IMR-90 (cell line): ENCODE data around the gene FRMPD4. TPM values are rescaled to one million over a fixed set of nuclear protein-coding genes. Genes with fewer than 3 reads are reported as not detected.

ENCODE experiments used
- ATAC-seq: fragments of 200-7000 bp; cut with Tn5 transposase; 2 replicates; pipeline ENCODE4 v1.9.1; 2020; ENCODE audit warnings: low read depth, mild to moderate bottlenecking, moderate library complexity
- BruUV-seq: library from RNA; stranded (reverse); fragments of 400-500 nt; replicated peaks from 2 replicates; lab custom pipeline; 2021; lab: Mats Ljungman, UMichigan
- CTCF ChIA-PET: fragments of 300-600 bp; formaldehyde crosslinking; extraction: SDS; loops from one replicate; lab custom pipeline; 2021; ENCODE audit warnings: antibody characterized with exemption; lab: Yijun Ruan, JAX
- POLR2A ChIA-PET: fragments of 300-600 bp; sonication (Branson Sonifier 250); formaldehyde crosslinking; loops from one replicate; lab custom pipeline; 2022; ENCODE audit warnings: antibody characterized with exemption; ENCODE audit not compliant: unreplicated experiment; lab: Charles Lee
- DNase-seq: peaks from one replicate; pipeline ENCODE4 v3.0.0; 2013
- H2AFZ ChIP-seq: replicated peaks from 2 replicates; pipeline ENCODE3; 2013; ENCODE audit warnings: low read length, mild to moderate bottlenecking; ENCODE audit not compliant: poor library complexity
- H2AK5ac ChIP-seq: 2 replicates; pipeline ENCODE4 v1.6.1; 2013; ENCODE audit warnings: low read depth, low read length, inconsistent platforms
- H2AK9ac ChIP-seq: replicated peaks from 2 replicates; pipeline ENCODE3; 2013; ENCODE audit warnings: mild to moderate bottlenecking, low read depth, low read length, moderate library complexity; ENCODE audit not compliant: poor library complexity
- H2BK120ac ChIP-seq: 2 replicates; pipeline ENCODE4 v1.6.1; 2013; ENCODE audit warnings: low read depth, low read length, inconsistent platforms
- H2BK15ac ChIP-seq: 3 replicates; pipeline ENCODE4 v1.6.1; 2013; ENCODE audit warnings: low read depth, low read length, inconsistent platforms
- H2BK20ac ChIP-seq: 2 replicates; pipeline ENCODE4 v1.6.1; 2013; ENCODE audit warnings: low read depth, mild to moderate bottlenecking, inconsistent platforms, low read length, moderate library complexity
- H2BK5ac ChIP-seq: 2 replicates; pipeline ENCODE4 v1.6.1; 2013; ENCODE audit warnings: mild to moderate bottlenecking, low read depth, low read length, inconsistent platforms; ENCODE audit not compliant: poor library complexity, severe bottlenecking
- H3K14ac ChIP-seq: replicated peaks from 2 replicates; pipeline ENCODE4 v1.6.1; 2013; ENCODE audit warnings: low read depth, low read length, inconsistent platforms
- H3K18ac ChIP-seq: 2 replicates; pipeline ENCODE4 v1.6.1; 2013; ENCODE audit warnings: low read depth, low read length, control low read depth
- H3K23ac ChIP-seq: 2 replicates; pipeline ENCODE4 v1.6.1; 2013; ENCODE audit warnings: low read depth, low read length, inconsistent platforms
- H3K27ac ChIP-seq: 2 replicates; pipeline ENCODE4 v1.5.1; 2013; ENCODE audit warnings: mild to moderate bottlenecking, control low read depth, low read length; ENCODE audit not compliant: insufficient read depth
- H3K27me3 ChIP-seq: 2 replicates; pipeline ENCODE4 v1.6.1; 2013; ENCODE audit warnings: low read length; ENCODE audit not compliant: control insufficient read depth, insufficient read depth
- H3K36me3 ChIP-seq: 2 replicates; pipeline ENCODE4 v1.6.1; 2013; ENCODE audit warnings: low read length, mixed read lengths; ENCODE audit not compliant: control insufficient read depth, insufficient read depth
- H3K4ac ChIP-seq: 2 replicates; pipeline ENCODE4 v1.6.1; 2013; ENCODE audit warnings: low read depth, low read length, inconsistent platforms
- H3K4me1 ChIP-seq: 2 replicates; pipeline ENCODE4 v1.6.1; 2013; ENCODE audit warnings: low read length, mixed read lengths; ENCODE audit not compliant: control insufficient read depth, insufficient read depth
- H3K4me2 ChIP-seq: 2 replicates; pipeline ENCODE4 v1.6.1; 2013; ENCODE audit warnings: low read depth, mild to moderate bottlenecking, control low read depth, low read length, moderate library complexity
- H3K4me3 ChIP-seq: 2 replicates; pipeline ENCODE4 v1.5.1; 2013; ENCODE audit warnings: low read depth, mild to moderate bottlenecking, control low read depth, low read length, moderate library complexity; ENCODE audit not compliant: insufficient read depth
- H3K56ac ChIP-seq: 2 replicates; pipeline ENCODE4 v1.6.1; 2013; ENCODE audit warnings: low read length, inconsistent platforms; ENCODE audit not compliant: insufficient read depth; ENCODE audit errors: extremely low read depth
- H3K79me1 ChIP-seq, 2 experiments: 2 replicates each; pipeline ENCODE4 v1.6.1; 2013; ENCODE audit warnings: low read length in 2 of 2, inconsistent platforms in 1 of 2, low read depth in 1 of 2
- H3K9ac ChIP-seq: 2 replicates; pipeline ENCODE4 v1.6.1; 2013; ENCODE audit warnings: low read depth, low read length, control low read depth
- H3K9me1 ChIP-seq: 2 replicates; pipeline ENCODE4 v1.6.1; 2013; ENCODE audit warnings: low read length, inconsistent platforms; ENCODE audit not compliant: insufficient read depth
- H3K9me3 ChIP-seq: 2 replicates; pipeline ENCODE4 v1.6.1; 2013; ENCODE audit warnings: low read length; ENCODE audit not compliant: control insufficient read depth, insufficient read depth
- H4K20me1 ChIP-seq: 2 replicates; pipeline ENCODE4 v1.6.1; 2013; ENCODE audit warnings: low read length, inconsistent platforms; ENCODE audit not compliant: insufficient read depth
- H4K5ac ChIP-seq: 2 replicates; pipeline ENCODE4 v1.6.1; 2013; ENCODE audit warnings: mild to moderate bottlenecking, low read depth, low read length, control low read depth
- H4K8ac ChIP-seq, 2 experiments: 2 replicates each; pipeline ENCODE4 v1.6.1; 2013; ENCODE audit warnings: low read depth in 2 of 2, low read length in 2 of 2, control low read depth in 1 of 2, inconsistent platforms in 1 of 2
- H4K91ac ChIP-seq: 2 replicates; pipeline ENCODE4 v1.6.1; 2013; ENCODE audit warnings: low read depth, low read length, inconsistent platforms; ENCODE audit not compliant: insufficient read depth
- CEBPB ChIP-seq: IDR thresholded peaks from 2 replicates; pipeline ENCODE4 v1.6.1; 2012; ENCODE audit warnings: low read depth, low read length, improper control_type of control experiment
- MXI1 ChIP-seq: IDR thresholded peaks from 2 replicates; pipeline ENCODE4 v1.6.1; 2012; ENCODE audit warnings: low read depth, mild to moderate bottlenecking, low read length, moderate library complexity, borderline replicate concordance
- POLR2A ChIP-seq: IDR thresholded peaks from 2 replicates; pipeline ENCODE4 v1.6.1; 2012; ENCODE audit warnings: mild to moderate bottlenecking, low read depth, low read length
- SMC3 ChIP-seq: fragments of 150-350 bp; IDR thresholded peaks from 2 replicates; pipeline ENCODE4 v1.6.1; 2016; ENCODE audit warnings: low read depth, mild to moderate bottlenecking, antibody characterized with exemption, low read length, moderate library complexity
- WGBS, 2 experiments: methylation state at CpG; one replicate each; pipeline versions ENCODE4 v1.1.5 to v1.1.7; 2013; ENCODE audit warnings: missing lambda C conversion rate in 2 of 2; ENCODE audit not compliant: insufficient read length in 1 of 2; ENCODE audit errors: extremely low coverage in 2 of 2; 5-methylcytosine and 5-hydroxymethylcytosine counted together
- dilution Hi-C: fragments of 300-500 bp; cut with HindIII; formaldehyde crosslinking; loops from one replicate; pipeline ENCODE4 v1.14.3; 2018; ENCODE audit warnings: low sequenced_read_pairs; ENCODE audit not compliant: unreplicated experiment
- in situ Hi-C: fragments of 300-500 bp; cut with MboI; formaldehyde crosslinking; loops from 3 replicates; pipeline ENCODE4 v1.14.3; 2019; ENCODE audit warnings: low sequenced_read_pairs, inconsistent platforms, mixed read lengths
- intact Hi-C: fragments of 100-400 bp; cut with micrococcal nuclease; formaldehyde crosslinking; loops from 2 replicates; pipeline ENCODE4 v1.10.0; 2022
- polyA plus RNA-seq, 3 experiments: library from polyadenylated mRNA; depleted of rRNA; stranded (reverse); fragments of >200 nt; gene quantifications; 2 replicates each; pipeline ENCODE4 v1.2.3, GENCODE V29; 2012; ENCODE audit warnings: low replicate concordance in 1 of 3
- total RNA-seq: library from RNA; depleted of rRNA; stranded (reverse); fragments of >200 nt; gene quantifications from 2 replicates; pipeline ENCODE4 v1.2.3, GENCODE V29; 2012
- TF ChIP-seq, protein P1 (sequence below): fragments of 150-350 bp; IDR thresholded peaks from 2 replicates; pipeline ENCODE4 v1.6.1; 2017; ENCODE audit warnings: mild to moderate bottlenecking, antibody characterized with exemption, low read length, low read depth
- TF ChIP-seq, protein P2 (sequence below): fragments of 150-350 bp; IDR thresholded peaks from 2 replicates; pipeline ENCODE4 v1.6.1; 2016; ENCODE audit warnings: low read depth, mild to moderate bottlenecking, low read length, moderate library complexity, borderline replicate concordance

Gene FRMPD4
- total and polyA plus RNA-seq, 2 of the 4 experiments (the other 2 are of a cell fraction): 0.53 to 1.1 TPM

DNA sequence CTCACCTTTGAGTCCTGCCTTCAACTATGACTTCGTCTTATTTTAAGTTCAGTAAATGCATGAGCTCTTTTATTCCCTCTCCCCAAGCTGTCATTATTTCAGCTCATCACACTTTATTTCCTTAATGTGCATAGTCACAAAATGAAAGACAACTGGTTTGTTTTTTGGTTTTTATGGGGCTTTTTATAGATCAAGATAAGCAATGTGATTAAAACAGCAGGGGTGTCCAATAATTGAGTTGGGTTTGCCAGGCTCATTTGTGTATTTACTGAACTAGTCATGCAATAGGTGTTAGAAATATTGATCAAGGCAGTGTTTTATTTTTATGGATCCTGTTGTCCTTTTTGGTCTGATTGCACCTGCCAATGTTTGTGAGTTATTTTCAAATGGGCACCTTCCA is 102.2 kb downstream of the FRMPD4 start:
- POLR2A ChIA-PET: no interaction called here
- Histone ChIP-seq H3K56ac (no peak overlapping the region), H3K4me2 (no peak overlapping the region), H3K4ac (no peak overlapping the region), H3K9me1 (peaks cover under 1% of the 10 kb centered on the region; the same call in 1 of the 2 replicates), H3K9me3 (no peaks in the 10 kb centered on the region), H2AFZ (no peak overlapping the region), H3K23ac (no peak overlapping the region), H3K36me3 (no peaks in the 10 kb centered on the region), H2BK120ac (no peak overlapping the region), H3K4me3 (no peak overlapping the region), H4K91ac (no peak overlapping the region), H3K4me1 (no peaks in the 10 kb centered on the region; the same call in 1 of the 2 replicates), H2BK15ac (no peak overlapping the region), H3K14ac (no peak overlapping the region), H2AK5ac (no peak overlapping the region), H3K79me1 (no peaks in the 10 kb centered on the region), H3K18ac (no peak overlapping the region), H2BK5ac (no peak overlapping the region), H2AK9ac (no peak overlapping the region), H3K27me3 (no peaks in the 10 kb centered on the region), H4K20me1 (no peaks in the 10 kb centered on the region), H4K5ac (no peak overlapping the region), H4K8ac (no peak overlapping the region), H3K27ac (no peak overlapping the region), H2BK20ac (no peak overlapping the region), H3K9ac (no peak overlapping the region)
- in situ Hi-C loops: no loop called here
- dilution Hi-C loops: no loop called here
- TF ChIP-seq, protein P1, sequence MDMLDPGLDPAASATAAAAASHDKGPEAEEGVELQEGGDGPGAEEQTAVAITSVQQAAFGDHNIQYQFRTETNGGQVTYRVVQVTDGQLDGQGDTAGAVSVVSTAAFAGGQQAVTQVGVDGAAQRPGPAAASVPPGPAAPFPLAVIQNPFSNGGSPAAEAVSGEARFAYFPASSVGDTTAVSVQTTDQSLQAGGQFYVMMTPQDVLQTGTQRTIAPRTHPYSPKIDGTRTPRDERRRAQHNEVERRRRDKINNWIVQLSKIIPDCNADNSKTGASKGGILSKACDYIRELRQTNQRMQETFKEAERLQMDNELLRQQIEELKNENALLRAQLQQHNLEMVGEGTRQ: no peak
- TF ChIP-seq POLR2A (no peak), CEBPB (no peak), MXI1 (no peak), SMC3 (no peak)
- TF ChIP-seq, protein P2, sequence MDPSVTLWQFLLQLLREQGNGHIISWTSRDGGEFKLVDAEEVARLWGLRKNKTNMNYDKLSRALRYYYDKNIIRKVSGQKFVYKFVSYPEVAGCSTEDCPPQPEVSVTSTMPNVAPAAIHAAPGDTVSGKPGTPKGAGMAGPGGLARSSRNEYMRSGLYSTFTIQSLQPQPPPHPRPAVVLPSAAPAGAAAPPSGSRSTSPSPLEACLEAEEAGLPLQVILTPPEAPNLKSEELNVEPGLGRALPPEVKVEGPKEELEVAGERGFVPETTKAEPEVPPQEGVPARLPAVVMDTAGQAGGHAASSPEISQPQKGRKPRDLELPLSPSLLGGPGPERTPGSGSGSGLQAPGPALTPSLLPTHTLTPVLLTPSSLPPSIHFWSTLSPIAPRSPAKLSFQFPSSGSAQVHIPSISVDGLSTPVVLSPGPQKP: no peak
- DNase-seq: no peak
- no CpG with 5 or more reads among the region's 1 CpG for WGBS, 2 experiments
- no TSS peak for BruUV-seq
- ATAC-seq: no peak
- intact Hi-C loops: no loop called here
- CTCF ChIA-PET: no interaction called here
